ENCODE data around the gene ASB13. TPM values are rescaled to one million over a fixed set of nuclear protein-coding genes. Genes with fewer than 3 reads are reported as not detected.

The ASB13 gene
- total RNA-seq, 2 experiments from 2014 or later: 4.5 to 6.0 TPM

GRCh38 chr10:5592070-5592469 lies 74.3 kb downstream of the ASB13 start:
- no peak overlapping the region for H3K27ac Mint-ChIP-seq
- POLR2A ChIA-PET: no interaction called here

GRCh38 chr10:5591336-5591824 lies 75.0 kb downstream of the ASB13 start:
- no peaks in the 10 kb centered on the region for H3K36me3 Mint-ChIP-seq (ENCODE audit: low read depth)
- H3K4me3 Mint-ChIP-seq: no peak overlapping the region
- no peaks in the 10 kb centered on the region for H3K9me3 Mint-ChIP-seq
- peaks cover 17% of the 10 kb centered on the region for H3K4me1 Mint-ChIP-seq
- no peak overlapping the region for H3K27ac Mint-ChIP-seq
- H3K27me3 Mint-ChIP-seq: peaks cover 19% of the 10 kb centered on the region
- CTCF ChIA-PET: interaction anchor here (1.1 kb wide), 1 partner anchor 13 kb away, joined by 4 read pairs; no protein-coding TSS in a partner anchor
- POLR2A ChIA-PET: no interaction called here
- DNase-seq: no peak

More at GRCh38 chr10:5592070-5592469, 74.3 kb downstream of the ASB13 start:
- H3K9me3 Mint-ChIP-seq: no peaks in the 10 kb centered on the region
- no peak for DNase-seq
- H3K36me3 Mint-ChIP-seq (ENCODE audit: low read depth): no peaks in the 10 kb centered on the region
- H3K27me3 Mint-ChIP-seq: peaks cover 19% of the 10 kb centered on the region
- CTCF ChIA-PET: interaction anchor here (1.1 to 1.2 kb wide), 2 partner anchors 10 to 12 kb away, joined by 3 to 4 read pairs; no protein-coding TSS in a partner anchor
- peaks cover 17% of the 10 kb centered on the region for H3K4me1 Mint-ChIP-seq
- H3K4me3 Mint-ChIP-seq: no peak overlapping the region

- Mint-ChIP-seq H3K4me3 (no peak overlapping the region), H3K4me1 (peaks cover 12% of the 10 kb centered on the region), H3K27ac (peak overlapping the region; percentile 12), H3K36me3 (ENCODE audit: low read depth) (no peaks in the 10 kb centered on the region), H3K27me3 (peaks cover 19% of the 10 kb centered on the region), H3K9me3 (no peaks in the 10 kb centered on the region)
- POLR2A ChIA-PET: no interaction called here
- DNase-seq: no peak
- CTCF ChIA-PET: interaction anchor here (1.1 kb wide), 1 partner anchor 14 kb away, joined by 4 read pairs; no protein-coding TSS in a partner anchor
Measured at GRCh38 chr10:5590816-5591215, 75.6 kb downstream of the ASB13 start.

GRCh38 chr10:5589661-5590511 lies 76.5 kb downstream of the ASB13 start:
- H3K4me3 Mint-ChIP-seq: no peak overlapping the region
- no peak overlapping the region for H3K27ac Mint-ChIP-seq
- H3K9me3 Mint-ChIP-seq: no peaks in the 10 kb centered on the region
- DNase-seq: no peak
- H3K27me3 Mint-ChIP-seq: peaks cover 14% of the 10 kb centered on the region
- H3K36me3 Mint-ChIP-seq (ENCODE audit: low read depth): no peaks in the 10 kb centered on the region
- POLR2A ChIA-PET: no interaction called here
- peaks cover 7% of the 10 kb centered on the region for H3K4me1 Mint-ChIP-seq
- CTCF ChIA-PET: no interaction called here

- H3K36me3 Mint-ChIP-seq (ENCODE audit: low read depth): no peaks in the 10 kb centered on the region
- CTCF ChIA-PET: no interaction called here
- H3K27ac Mint-ChIP-seq: no peak overlapping the region
Measured at GRCh38 chr10:5589011-5589660, 77.3 kb downstream of the ASB13 start.

More at GRCh38 chr10:5589011-5589660, 77.3 kb downstream of the ASB13 start:
- no peak for DNase-seq
- Mint-ChIP-seq H3K27me3 (peaks cover 7% of the 10 kb centered on the region), H3K4me1 (peaks cover 6% of the 10 kb centered on the region), H3K4me3 (no peak overlapping the region), H3K9me3 (no peaks in the 10 kb centered on the region)
- POLR2A ChIA-PET: no interaction called here

Other genes with a start within 250 kb of the ASB13 start
- not detected for gene CALML5, start 167.0 kb downstream of the ASB13 start, total RNA-seq
- gene CALML3, start 141.6 kb downstream of the ASB13 start, total RNA-seq: not detected
- 10 to 100 TPM; 45.7 to 49.4 TPM for gene TASOR2, start 18.2 kb upstream of the ASB13 start, total RNA-seq
- gene GDI2, start 146.8 kb upstream of the ASB13 start, total RNA-seq: 100 to 1,000 TPM; 219 to 242 TPM
- gene ANKRD16, start 223.3 kb upstream of the ASB13 start, total RNA-seq: 1 to 10 TPM; 5.2 to 6.4 TPM
- 10 to 100 TPM; 55.3 to 63.5 TPM for gene FBH1, start 223.6 kb upstream of the ASB13 start, total RNA-seq

Measured in activated CD4-positive, alpha-beta T cell treated with anti-CD3 and anti-CD28 coated beads, Interleukin-2, amount 10 ng/mL, durations not matched to agents 7 days and 5 days (primary cell).